Measurements from ENCODE around the gene UBE2V1.

Gene UBE2V1

DNA sequence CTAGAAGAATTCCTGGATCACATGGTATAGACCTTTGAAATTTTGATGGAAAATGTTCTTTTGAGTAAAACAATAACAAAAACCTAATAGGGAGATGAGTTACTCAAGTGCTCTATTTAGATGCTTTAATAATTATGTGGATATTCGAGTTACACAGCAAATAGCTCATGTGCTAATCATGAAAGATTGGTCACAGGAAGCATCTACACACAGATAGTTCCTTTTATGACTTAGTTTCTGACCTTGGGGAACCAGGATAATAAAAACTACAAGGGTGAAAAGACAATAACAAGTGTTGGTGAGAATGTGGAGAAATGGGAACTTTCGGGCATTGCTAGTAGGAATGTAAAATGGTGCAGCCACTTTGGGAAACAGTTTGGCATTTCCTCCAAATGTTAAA is 19.7 kb downstream of the UBE2V1 start:
- Histone ChIP-seq H4K20me1 (ENCODE audit: insufficient read depth, low read length) (peaks cover 11% of the 10 kb centered on the region; the same call in 1 of the 2 replicates), H3K4me3 (ENCODE audit: low read length) (no peak overlapping the region), H3K9me2 (replicated peaks; ENCODE audit: insufficient read depth, low read length) (no peaks in the 10 kb centered on the region), H3K27me3 (replicated peaks; ENCODE audit: insufficient read depth, low read length) (no peaks in the 10 kb centered on the region), H3K79me2 (ENCODE audit: low read length) (peaks cover 85% of the 10 kb centered on the region), H3K4me2 (ENCODE audit: low read depth, low read length) (no peak overlapping the region), H2AFZ (ENCODE audit: low read length) (no peak overlapping the region), H3F3A (ENCODE audit: insufficient read depth, low read length) (no peaks in the 10 kb centered on the region), H3K9me3 (replicated peaks; ENCODE audit: insufficient read depth, low read length) (no peaks in the 10 kb centered on the region), H3K4me1 (ENCODE audit: low read length) (no peaks in the 10 kb centered on the region), H3K27ac (ENCODE audit: low read length) (no peak overlapping the region), H3K9ac (ENCODE audit: low read length) (no peak overlapping the region), H3K36me3 (replicated peaks; ENCODE audit: insufficient read depth, low read length) (peaks cover 8% of the 10 kb centered on the region; the same call in 1 of the 2 replicates)
- no peak for DNase-seq
- TF ChIP-seq EZH2phosphoT487 (IDR thresholded peaks at IDR 0.05; ENCODE audit: low read length) (no peak), EZH2 (optimal IDR thresholded peaks at IDR 0.05; ENCODE audit: low read depth, low read length) (no peak)
- TF ChIP-seq, protein P1, sequence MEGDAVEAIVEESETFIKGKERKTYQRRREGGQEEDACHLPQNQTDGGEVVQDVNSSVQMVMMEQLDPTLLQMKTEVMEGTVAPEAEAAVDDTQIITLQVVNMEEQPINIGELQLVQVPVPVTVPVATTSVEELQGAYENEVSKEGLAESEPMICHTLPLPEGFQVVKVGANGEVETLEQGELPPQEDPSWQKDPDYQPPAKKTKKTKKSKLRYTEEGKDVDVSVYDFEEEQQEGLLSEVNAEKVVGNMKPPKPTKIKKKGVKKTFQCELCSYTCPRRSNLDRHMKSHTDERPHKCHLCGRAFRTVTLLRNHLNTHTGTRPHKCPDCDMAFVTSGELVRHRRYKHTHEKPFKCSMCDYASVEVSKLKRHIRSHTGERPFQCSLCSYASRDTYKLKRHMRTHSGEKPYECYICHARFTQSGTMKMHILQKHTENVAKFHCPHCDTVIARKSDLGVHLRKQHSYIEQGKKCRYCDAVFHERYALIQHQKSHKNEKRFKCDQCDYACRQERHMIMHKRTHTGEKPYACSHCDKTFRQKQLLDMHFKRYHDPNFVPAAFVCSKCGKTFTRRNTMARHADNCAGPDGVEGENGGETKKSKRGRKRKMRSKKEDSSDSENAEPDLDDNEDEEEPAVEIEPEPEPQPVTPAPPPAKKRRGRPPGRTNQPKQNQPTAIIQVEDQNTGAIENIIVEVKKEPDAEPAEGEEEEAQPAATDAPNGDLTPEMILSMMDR (IDR thresholded peaks at IDR 0.05; ENCODE audit: low read length) = no peak

DNA sequence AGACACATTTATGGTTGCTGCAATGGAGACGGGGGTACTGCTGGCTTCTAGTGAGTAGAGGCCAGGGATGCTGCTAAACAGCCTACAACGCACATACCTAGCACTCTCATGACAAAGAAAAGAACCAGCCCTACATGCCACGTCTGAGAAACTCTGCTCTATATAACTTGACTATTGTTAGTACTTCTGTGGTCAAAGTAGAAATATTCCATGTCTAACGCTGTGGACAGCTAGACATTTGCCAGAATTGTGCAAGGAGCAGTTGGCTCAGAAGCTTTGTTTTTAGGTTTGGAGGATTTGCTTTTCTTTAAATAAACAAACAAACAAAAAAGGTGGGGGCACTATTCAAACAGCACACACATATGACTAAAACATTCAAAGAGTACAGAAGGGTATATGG is 20.5 kb downstream of the UBE2V1 start:
- no peak for DNase-seq
- Histone ChIP-seq H3K27ac (ENCODE audit: low read length) (no peak overlapping the region), H3K79me2 (ENCODE audit: low read length) (peaks cover 80% of the 10 kb centered on the region), H3K27me3 (replicated peaks; ENCODE audit: insufficient read depth, low read length) (no peaks in the 10 kb centered on the region), H3K9me3 (replicated peaks; ENCODE audit: insufficient read depth, low read length) (no peaks in the 10 kb centered on the region), H3K4me2 (ENCODE audit: low read depth, low read length) (no peak overlapping the region), H3K36me3 (replicated peaks; ENCODE audit: insufficient read depth, low read length) (peaks cover 8% of the 10 kb centered on the region; the same call in 1 of the 2 replicates), H3K4me3 (ENCODE audit: low read length) (no peak overlapping the region), H3K9me2 (replicated peaks; ENCODE audit: insufficient read depth, low read length) (no peaks in the 10 kb centered on the region), H4K20me1 (ENCODE audit: insufficient read depth, low read length) (peaks cover 4% of the 10 kb centered on the region; the same call in 1 of the 2 replicates), H2AFZ (ENCODE audit: low read length) (no peak overlapping the region), H3F3A (ENCODE audit: insufficient read depth, low read length) (no peaks in the 10 kb centered on the region), H3K9ac (ENCODE audit: low read length) (no peak overlapping the region), H3K4me1 (ENCODE audit: low read length) (no peaks in the 10 kb centered on the region)
- TF ChIP-seq EZH2 (optimal IDR thresholded peaks at IDR 0.05; ENCODE audit: low read depth, low read length) (no peak), EZH2phosphoT487 (IDR thresholded peaks at IDR 0.05; ENCODE audit: low read length) (no peak)
- TF ChIP-seq, protein P1 (IDR thresholded peaks at IDR 0.05; ENCODE audit: low read length) = no peak

DNA sequence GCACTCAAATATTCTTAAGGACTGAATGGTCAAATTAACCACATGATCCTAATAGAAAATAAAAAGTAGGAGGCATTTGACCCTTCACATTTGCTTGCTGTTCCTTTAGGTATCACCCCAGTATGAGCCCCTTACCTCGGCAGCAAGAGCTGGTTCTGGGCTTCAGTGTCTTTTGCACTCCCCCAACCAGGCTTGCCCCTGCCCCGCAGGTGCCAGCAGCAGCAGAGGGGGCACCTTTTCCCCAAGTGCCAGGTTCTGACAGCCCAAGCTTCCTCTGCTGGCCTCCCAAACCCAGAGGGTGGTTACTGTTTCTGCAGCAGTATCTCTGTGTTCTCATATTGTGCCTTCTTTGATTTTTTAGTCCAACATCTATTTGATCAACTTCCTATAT is 23.2 kb downstream of the UBE2V1 start:
- H2AFZ ChIP-seq (ENCODE audit: low read length) = no peak overlapping the region
- DNase-seq = no peak
- no peak overlapping the region for H3K4me2 ChIP-seq (ENCODE audit: low read depth, low read length)
- peaks cover 63% of the 10 kb centered on the region for H3K79me2 ChIP-seq (ENCODE audit: low read length)
- H4K20me1 ChIP-seq (ENCODE audit: insufficient read depth, low read length) = peaks cover 4% of the 10 kb centered on the region; the same call in 1 of the 2 replicates
- no peaks in the 10 kb centered on the region for H3K9me3 ChIP-seq (replicated peaks; ENCODE audit: insufficient read depth, low read length)
- no peaks in the 10 kb centered on the region for H3K9me2 ChIP-seq (replicated peaks; ENCODE audit: insufficient read depth, low read length)
- no peak overlapping the region for H3K9ac ChIP-seq (ENCODE audit: low read length)
- no peak overlapping the region for H3K27ac ChIP-seq (ENCODE audit: low read length)
- peaks cover 7% of the 10 kb centered on the region for H3K4me1 ChIP-seq (ENCODE audit: low read length)
- no peaks in the 10 kb centered on the region for H3F3A ChIP-seq (ENCODE audit: insufficient read depth, low read length)
- no peaks in the 10 kb centered on the region for H3K27me3 ChIP-seq (replicated peaks; ENCODE audit: insufficient read depth, low read length)
- H3K4me3 ChIP-seq (ENCODE audit: low read length) = no peak overlapping the region
- H3K36me3 ChIP-seq (replicated peaks; ENCODE audit: insufficient read depth, low read length) = 0 out of 2 replicates have a peak, but pooled peaks cover 8% of the 10 kb centered on the region
- TF ChIP-seq, protein P1 (IDR thresholded peaks at IDR 0.05; ENCODE audit: low read length) = no peak
- TF ChIP-seq EZH2 (optimal IDR thresholded peaks at IDR 0.05; ENCODE audit: low read depth, low read length) = no peak
- no peak for TF ChIP-seq EZH2phosphoT487 (IDR thresholded peaks at IDR 0.05; ENCODE audit: low read length)
